OCI-M2 (cell line): ENCODE measurements around the gene EEF1G.
"Not testable (repeated sequence)": the region's sequence is repeated elsewhere in the genome, so short reads cannot be mapped to it uniquely, and the experiment has no call there.

Experiments
- DNase-seq: peaks from one replicate; lab custom pipeline; 2025; ENCODE audit not compliant: unreplicated experiment; lab: John Stamatoyannopoulos, UW

Gene EEF1G

GRCh38 chr11:62578541-62578940 lies 4.8 kb upstream of the EEF1G start:
- DNase-seq = no peak

- no peak for DNase-seq
These were observed 3.5 kb upstream of the EEF1G start for GRCh38 chr11:62577046-62577714.

- no peak for DNase-seq
These were observed 2.1 kb upstream of the EEF1G start for GRCh38 chr11:62575837-62576236.

- DNase-seq = no peak
These were observed 1.5 kb upstream of the EEF1G start for GRCh38 chr11:62575156-62575555.

- no peak for DNase-seq
These were observed 826 bp upstream of the EEF1G start for GRCh38 chr11:62574363-62575071.

GRCh38 chr11:62573006-62573591 lies 592 bp downstream of the EEF1G start:
- DNase-seq = no peak

- no peak for DNase-seq
These were observed 1.3 kb downstream of the EEF1G start for GRCh38 chr11:62572431-62572830.

- DNase-seq = not testable (repeated sequence)
These were observed 2.2 kb downstream of the EEF1G start for GRCh38 chr11:62571493-62571892.

GRCh38 chr11:62570903-62571302 lies 2.8 kb downstream of the EEF1G start:
- not testable (repeated sequence) for DNase-seq

GRCh38 chr11:62569611-62570010 lies 4.1 kb downstream of the EEF1G start:
- DNase-seq = no peak

- no peak for DNase-seq
These were observed 6.6 kb downstream of the EEF1G start for GRCh38 chr11:62567018-62567633.

- no peak for DNase-seq
These were observed 7.4 kb downstream of the EEF1G start for GRCh38 chr11:62566247-62566646.

- no peak for DNase-seq
These were observed 8.4 kb downstream of the EEF1G start for GRCh38 chr11:62565100-62565802.

- not testable (repeated sequence) for DNase-seq
These were observed 11.9 kb downstream of the EEF1G start for GRCh38 chr11:62561677-62562230.

- no peak for DNase-seq
These were observed 13.1 kb downstream of the EEF1G start for GRCh38 chr11:62560566-62561103.

GRCh38 chr11:62559626-62560025 lies 14.1 kb downstream of the EEF1G start:
- not testable (repeated sequence) for DNase-seq

GRCh38 chr11:62559204-62559603 lies 14.5 kb downstream of the EEF1G start:
- DNase-seq = no peak

GRCh38 chr11:62558669-62559068 lies 15.0 kb downstream of the EEF1G start:
- DNase-seq = no peak

GRCh38 chr11:62556875-62557631 lies 16.6 kb downstream of the EEF1G start:
- DNase-seq = no peak
